Epithelial cell of proximal tubule (primary cell): ENCODE measurements around the gene PRKACB. TPM values are rescaled to one million over a fixed set of nuclear protein-coding genes. Genes with fewer than 3 reads are reported as not detected.

Experiments used
- DNase-seq: peaks from one replicate; pipeline ENCODE4 v3.0.0-alpha.2; 2011; ENCODE audit warnings: low read depth
- H3K4me3 ChIP-seq: 2 replicates; pipeline ENCODE4 v1.5.1; 2011; ENCODE audit warnings: low read depth, mild to moderate bottlenecking, low read length
- total RNA-seq: library from RNA; depleted of rRNA; stranded (reverse); fragments of >200 nt; gene quantifications from 2 replicates; pipeline ENCODE4 v1.2.3, GENCODE V29; 2015
- TF ChIP-seq, protein P1 (sequence below): conservative IDR thresholded peaks from 2 replicates; pipeline ENCODE4 v1.5.1; 2012; ENCODE audit warnings: low read depth, mild to moderate bottlenecking, low read length

PRKACB gene
- total RNA-seq, 1 donor from 2014 or later: 10.1 TPM

DNA sequence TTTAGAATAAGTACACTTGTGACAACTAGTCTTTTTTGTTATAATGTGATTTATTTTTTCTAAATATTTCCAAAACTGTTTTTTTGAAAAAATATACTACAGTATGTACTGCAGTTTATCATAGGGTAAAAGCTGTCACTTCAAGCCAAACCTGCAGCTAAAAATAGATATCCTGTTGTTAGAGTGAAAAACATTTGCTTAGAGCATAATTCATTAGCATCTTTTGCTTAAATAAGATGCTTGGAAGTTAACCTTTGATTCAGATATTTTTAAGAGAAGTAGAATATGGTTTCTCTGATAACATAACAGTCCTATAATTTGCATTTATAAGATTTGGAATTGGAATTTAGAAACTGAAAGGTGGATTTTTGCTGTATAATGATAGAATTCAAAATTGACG lies 21.5 kb downstream of the PRKACB start:
- TF ChIP-seq, protein P1, sequence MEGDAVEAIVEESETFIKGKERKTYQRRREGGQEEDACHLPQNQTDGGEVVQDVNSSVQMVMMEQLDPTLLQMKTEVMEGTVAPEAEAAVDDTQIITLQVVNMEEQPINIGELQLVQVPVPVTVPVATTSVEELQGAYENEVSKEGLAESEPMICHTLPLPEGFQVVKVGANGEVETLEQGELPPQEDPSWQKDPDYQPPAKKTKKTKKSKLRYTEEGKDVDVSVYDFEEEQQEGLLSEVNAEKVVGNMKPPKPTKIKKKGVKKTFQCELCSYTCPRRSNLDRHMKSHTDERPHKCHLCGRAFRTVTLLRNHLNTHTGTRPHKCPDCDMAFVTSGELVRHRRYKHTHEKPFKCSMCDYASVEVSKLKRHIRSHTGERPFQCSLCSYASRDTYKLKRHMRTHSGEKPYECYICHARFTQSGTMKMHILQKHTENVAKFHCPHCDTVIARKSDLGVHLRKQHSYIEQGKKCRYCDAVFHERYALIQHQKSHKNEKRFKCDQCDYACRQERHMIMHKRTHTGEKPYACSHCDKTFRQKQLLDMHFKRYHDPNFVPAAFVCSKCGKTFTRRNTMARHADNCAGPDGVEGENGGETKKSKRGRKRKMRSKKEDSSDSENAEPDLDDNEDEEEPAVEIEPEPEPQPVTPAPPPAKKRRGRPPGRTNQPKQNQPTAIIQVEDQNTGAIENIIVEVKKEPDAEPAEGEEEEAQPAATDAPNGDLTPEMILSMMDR: no peak
- H3K4me3 ChIP-seq: no peak overlapping the region
- no peak for DNase-seq

DNA sequence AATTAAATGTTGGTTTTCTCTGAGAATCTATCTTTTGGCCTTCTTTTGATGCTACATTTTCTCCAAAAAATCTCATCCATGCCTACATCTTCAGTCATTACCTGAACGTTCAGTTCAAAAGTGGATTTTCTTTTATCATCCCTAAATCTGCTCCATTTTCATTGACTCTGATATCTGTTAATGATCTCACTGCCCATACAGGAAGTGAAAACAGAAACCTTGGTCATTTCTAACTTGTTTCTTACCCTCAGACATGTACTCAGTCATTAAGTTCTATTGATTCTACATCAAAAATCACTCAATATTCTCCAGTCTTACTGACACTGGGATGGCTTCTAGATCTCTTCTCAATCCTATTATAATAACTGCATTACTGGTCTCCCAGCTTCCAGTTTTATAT lies 22.7 kb downstream of the PRKACB start:
- TF ChIP-seq, protein P1: no peak
- no peak overlapping the region for H3K4me3 ChIP-seq
- DNase-seq: no peak

DNA sequence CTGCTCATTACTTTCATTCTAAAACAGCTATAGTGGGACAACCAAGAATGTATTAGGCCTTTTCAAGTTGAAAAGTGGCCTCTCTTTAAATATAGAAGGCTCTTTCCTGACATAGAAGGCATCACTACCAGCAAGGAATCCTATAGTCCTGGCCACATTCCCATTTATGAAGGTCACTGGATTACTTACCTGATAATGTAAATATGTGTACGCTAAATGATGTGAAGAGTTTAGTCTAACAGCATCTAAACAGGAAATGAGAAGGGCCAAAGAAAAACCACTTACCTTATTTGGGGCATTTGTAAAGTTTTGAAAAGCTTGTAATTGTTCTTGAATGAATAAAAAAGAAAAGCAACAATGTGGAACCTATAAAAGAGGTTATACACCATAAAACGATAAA lies 24.7 kb downstream of the PRKACB start:
- no peak for DNase-seq
- no peak overlapping the region for H3K4me3 ChIP-seq
- TF ChIP-seq, protein P1: no peak

DNA sequence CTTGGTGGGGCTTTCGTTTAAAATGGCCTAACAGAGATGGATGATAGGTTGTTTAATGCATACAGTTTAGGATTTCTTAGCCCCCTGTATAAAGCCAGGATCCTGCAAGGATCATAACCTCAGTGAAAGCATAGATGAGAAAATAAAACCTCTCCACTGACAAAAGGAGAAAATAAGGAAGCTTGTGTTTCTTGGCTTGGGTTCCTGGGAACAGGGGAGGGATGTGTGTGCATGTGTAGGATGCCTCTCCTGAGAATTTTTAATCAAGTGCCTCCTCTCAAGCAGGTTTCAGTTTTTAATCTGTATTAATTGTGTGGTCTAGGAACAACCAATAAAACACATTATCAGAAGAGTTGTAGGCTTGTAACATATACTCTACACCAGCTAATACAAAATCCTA lies 26.1 kb downstream of the PRKACB start:
- DNase-seq: no peak
- TF ChIP-seq, protein P1: no peak
- no peak overlapping the region for H3K4me3 ChIP-seq

DNA sequence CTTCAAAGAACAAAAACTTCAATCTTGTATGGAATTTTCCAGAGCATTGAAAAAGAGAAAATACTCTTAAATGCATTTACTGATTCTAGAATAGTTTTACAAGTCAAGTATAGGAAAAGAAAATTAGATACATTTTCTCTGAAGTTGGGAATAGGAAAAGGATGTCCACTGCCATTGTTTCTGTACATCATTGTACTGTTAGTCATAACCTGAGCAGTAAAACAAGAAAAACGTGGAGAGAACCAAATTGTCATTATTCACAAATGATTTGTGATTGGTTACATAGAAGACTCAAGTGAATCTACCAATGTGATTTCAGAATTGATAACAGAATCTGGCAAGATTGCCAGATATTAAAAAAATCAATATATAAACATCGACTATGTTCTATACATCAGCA lies 27.4 kb downstream of the PRKACB start:
- no peak for DNase-seq
- H3K4me3 ChIP-seq: no peak overlapping the region
- TF ChIP-seq, protein P1: no peak

DNA sequence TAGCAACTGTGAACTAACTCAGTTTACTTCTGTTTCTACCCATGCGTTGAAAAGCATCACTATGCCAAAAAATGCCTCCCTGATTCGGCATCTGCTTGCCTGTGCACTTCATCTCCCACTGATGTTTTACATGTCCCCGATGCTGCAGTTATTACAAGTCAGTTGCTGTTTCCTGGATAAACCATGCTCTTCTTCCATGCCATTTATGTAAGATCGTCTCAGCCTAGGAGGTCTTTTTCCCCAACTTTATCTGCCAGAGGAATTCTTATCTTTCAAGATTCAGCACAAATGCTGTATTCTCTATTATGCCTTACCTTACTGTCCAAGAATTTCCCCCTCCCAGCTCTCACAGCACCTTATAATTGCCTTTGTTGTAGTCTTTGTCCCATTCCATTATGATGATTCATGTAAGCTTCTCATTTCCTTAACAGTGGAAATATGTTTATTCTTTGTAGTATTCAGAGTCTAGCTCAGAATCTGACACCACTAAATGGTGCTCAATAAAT lies 30.0 kb downstream of the PRKACB start:
- no peak overlapping the region for H3K4me3 ChIP-seq
- TF ChIP-seq, protein P1: no peak
- DNase-seq: peak; percentile 76

DNA sequence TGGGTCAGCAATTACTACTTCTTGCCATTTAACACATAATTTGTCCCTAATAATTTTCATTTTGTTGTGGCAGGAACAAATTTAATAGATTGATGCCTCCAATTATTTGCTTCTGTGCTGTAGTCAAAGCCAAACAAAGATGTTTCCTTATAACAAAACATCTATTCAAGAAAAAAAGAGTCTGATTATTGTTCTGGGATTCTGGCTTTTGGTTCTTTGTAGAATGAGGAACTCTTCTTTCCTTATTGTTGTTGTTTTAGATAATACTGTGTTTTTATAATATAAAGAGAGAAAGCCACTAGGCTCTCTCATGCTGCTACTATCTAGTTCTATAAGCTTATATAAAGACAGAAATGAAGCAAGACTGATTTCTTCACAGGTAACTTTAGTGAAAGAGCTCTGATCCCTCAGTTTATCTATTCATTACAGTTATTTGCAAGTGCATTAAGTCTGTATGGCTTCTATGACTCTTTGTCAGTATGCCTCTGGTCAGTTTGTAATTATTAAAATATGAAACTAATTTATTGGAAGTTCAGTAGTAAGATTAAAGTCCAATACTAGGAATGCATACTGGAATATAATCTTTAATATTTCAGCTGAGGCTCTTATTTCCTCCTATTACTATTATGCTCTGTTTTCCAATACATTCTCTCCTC lies 37.4 kb downstream of the PRKACB start:
- no peak overlapping the region for H3K4me3 ChIP-seq
- TF ChIP-seq, protein P1: no peak
- no peak for DNase-seq
